ENCODE measurements around the gene SDK1.

Gene SDK1

GRCh38 chr7:3560495-3560894 is 259.4 kb downstream of the SDK1 start:
- H3K27ac ChIP-seq: no peak overlapping the region
- no peak for TF ChIP-seq ZFX (IDR thresholded peaks at IDR 0.05)
- no peak for TF ChIP-seq CTCF (conservative IDR thresholded peaks at IDR 0.05)

- H3K27ac ChIP-seq: no peak overlapping the region
- TF ChIP-seq ZFX (IDR thresholded peaks at IDR 0.05) (no peak), CTCF (conservative IDR thresholded peaks at IDR 0.05) (no peak)
Measured at GRCh38 chr7:3561932-3562331, 260.9 kb downstream of the SDK1 start.

GRCh38 chr7:3564231-3564630 is 263.2 kb downstream of the SDK1 start:
- TF ChIP-seq ZFX (IDR thresholded peaks at IDR 0.05): no peak
- no peak for TF ChIP-seq CTCF (conservative IDR thresholded peaks at IDR 0.05)
- no peak overlapping the region for H3K27ac ChIP-seq

- H3K27ac ChIP-seq: no peak overlapping the region
- no peak for TF ChIP-seq ZFX (IDR thresholded peaks at IDR 0.05)
- TF ChIP-seq CTCF (conservative IDR thresholded peaks at IDR 0.05): no peak
Measured at GRCh38 chr7:3568516-3568915, 267.5 kb downstream of the SDK1 start.

GRCh38 chr7:3569643-3570042 is 268.6 kb downstream of the SDK1 start:
- no peak overlapping the region for H3K27ac ChIP-seq
- TF ChIP-seq CTCF (conservative IDR thresholded peaks at IDR 0.05): no peak
- no peak for TF ChIP-seq ZFX (IDR thresholded peaks at IDR 0.05)

- no peak overlapping the region for H3K27ac ChIP-seq
- TF ChIP-seq ZFX (IDR thresholded peaks at IDR 0.05): no peak
- TF ChIP-seq CTCF (conservative IDR thresholded peaks at IDR 0.05): no peak
Measured at GRCh38 chr7:3573151-3573550, 272.1 kb downstream of the SDK1 start.

- TF ChIP-seq CTCF (conservative IDR thresholded peaks at IDR 0.05) (no peak), ZFX (IDR thresholded peaks at IDR 0.05) (no peak)
- H3K27ac ChIP-seq: no peak overlapping the region
Measured at GRCh38 chr7:3574386-3574785, 273.3 kb downstream of the SDK1 start.
